Measurements from ENCODE around the gene MYOF. TPM values are rescaled to one million over a fixed set of nuclear protein-coding genes. Genes with fewer than 3 reads are reported as not detected.
"Not testable (repeated sequence)": the region's sequence is repeated elsewhere in the genome, so short reads cannot be mapped to it uniquely, and the experiment has no call there.

The MYOF gene
- total RNA-seq, 1 donor from 2014 or later: 2.6 TPM

DNA sequence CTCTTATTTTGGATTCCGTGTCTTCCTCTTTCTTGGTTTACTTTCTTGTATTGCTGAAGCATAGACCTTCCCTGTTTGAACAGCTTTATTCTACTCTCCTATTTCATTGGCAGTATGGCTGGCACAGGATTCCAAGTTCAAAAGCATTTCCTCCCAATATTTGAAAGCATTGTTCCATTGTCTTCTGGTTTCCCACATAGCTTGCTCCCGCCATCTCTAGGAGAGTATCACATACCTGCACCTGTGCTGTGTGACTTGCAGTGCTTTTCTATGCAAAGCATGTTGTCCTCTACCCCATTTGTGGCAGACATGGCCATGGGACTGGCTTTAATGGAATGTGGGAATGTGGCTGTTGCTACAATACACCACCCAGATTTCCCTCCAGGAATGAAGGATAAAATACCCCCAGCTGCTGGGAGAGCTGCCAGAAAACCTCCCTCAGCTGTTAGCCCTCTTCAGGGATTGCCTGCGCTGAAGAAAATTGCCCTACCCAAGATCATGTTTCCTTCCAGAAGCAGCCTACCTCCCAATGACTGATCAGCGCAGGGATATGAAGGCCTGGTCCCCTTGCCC lies 6.9 kb upstream of the MYOF start:
- intact Hi-C loops (cut with micrococcal nuclease): loop anchor here (10.0 kb wide), 1 partner anchor 414 kb away; the partner anchor contains the start of gene CYP26A1

DNA sequence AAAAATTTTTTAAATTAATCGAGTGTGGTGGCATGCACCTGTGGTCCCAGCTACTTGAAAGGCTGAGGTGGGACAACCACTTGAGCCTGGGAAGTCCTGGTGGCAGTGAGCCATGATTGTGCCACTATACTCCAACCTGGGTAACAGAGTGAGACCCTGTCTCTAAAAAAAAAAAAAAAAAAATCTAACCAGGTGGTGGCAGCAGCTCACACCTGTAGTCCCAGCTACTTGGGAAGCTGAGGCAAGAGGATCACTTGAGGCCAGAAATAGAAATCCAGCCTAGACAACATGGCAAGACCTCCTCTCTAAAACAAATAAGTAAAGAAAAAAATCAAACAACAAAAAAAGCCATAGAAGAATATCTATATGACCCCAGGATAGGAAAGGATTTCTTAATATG lies 3.6 kb upstream of the MYOF start:
- intact Hi-C loops (cut with micrococcal nuclease): loop anchor here (10.0 kb wide), 1 partner anchor 411 kb away; the partner anchor contains the start of gene CYP26A1

DNA sequence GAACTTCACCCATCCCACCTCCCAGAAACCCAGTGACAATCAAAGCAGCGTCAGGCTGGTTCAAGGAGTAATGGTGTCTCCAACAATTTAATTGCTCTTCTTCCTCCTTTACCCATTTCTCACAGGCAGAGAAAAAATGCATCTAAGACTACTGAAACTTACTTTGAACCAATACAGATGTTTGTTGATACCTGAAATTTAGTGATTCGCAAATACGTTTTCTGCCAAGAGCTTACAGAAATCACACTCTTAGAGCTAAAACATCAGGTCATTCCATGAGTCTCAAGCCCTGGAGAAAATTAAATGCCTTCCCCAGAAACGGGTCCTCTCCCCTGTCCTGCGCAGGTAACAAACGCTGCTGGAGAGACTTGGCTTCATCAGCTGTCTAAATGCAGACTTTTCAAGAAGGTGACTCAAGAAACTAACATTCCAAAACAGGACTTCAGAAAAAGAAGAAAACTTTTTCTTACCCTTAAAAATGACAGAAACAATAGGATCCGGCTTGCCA lies 443 bp downstream of the MYOF start:
- intact Hi-C loops (cut with micrococcal nuclease): loop anchor here (1.0 to 10.0 kb wide), 5 partner anchors 15 to 407 kb away; partner anchors contain the start of genes CEP55 and CYP26A1

DNA sequence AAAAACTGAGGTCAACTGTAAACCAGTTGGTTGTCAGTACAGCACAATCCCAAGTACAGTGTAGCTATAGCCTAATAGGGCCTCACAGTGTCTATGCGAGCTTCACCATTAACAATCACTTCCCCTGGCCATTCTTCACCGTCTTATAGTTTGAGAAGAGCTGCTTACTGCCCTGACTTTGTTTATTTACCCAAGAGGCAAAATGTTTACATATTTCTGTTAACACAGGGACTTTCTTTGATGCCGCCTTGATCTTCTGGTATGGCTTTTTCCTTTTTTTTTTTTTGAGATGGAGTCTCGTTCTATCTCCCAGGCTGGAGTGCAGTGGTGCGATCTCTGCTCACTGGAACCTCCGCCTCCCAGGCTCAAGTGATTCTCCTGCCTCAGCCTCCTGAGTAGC lies 3.3 kb downstream of the MYOF start:
- intact Hi-C loops (cut with micrococcal nuclease): no loop called here

DNA sequence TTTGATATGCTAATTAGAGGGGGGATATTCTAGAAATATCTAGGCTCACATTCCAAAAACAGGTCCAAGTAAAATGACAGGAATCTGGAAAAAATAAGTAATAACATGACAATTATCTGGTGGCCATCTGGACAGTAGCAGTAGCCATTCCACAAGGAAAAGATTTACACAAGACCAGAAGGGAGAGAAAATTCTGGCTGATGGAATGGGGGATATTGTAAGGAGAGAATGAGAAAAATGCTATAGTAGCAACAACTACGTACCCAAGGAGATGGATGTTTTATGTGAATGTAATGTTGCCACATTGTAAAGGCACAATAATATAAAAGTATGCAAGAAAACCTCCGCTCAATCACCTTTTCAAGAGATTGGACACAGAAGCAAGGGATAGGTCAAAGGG lies 5.4 kb downstream of the MYOF start:
- intact Hi-C loops (cut with micrococcal nuclease): no loop called here

DNA sequence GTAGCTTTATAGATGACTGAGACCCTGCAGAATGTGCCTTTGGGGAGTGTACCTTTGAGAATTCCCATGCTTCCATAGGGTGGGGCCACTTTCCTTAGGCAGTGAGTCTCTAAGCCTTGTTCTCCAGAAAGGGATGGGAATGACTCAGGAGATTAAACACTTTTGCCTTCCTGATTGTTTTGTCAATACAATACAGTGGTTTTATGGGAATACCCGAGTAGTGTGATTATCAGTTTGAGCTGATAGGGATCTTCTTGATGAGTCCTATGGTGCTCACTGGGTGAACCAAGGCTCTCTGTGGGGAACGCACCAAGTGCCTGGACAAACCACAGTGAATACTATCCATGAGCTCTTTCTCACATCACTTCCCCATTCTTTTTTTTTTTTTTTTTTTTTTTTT lies 6.3 kb downstream of the MYOF start:
- intact Hi-C loops (cut with micrococcal nuclease): no loop called here

DNA sequence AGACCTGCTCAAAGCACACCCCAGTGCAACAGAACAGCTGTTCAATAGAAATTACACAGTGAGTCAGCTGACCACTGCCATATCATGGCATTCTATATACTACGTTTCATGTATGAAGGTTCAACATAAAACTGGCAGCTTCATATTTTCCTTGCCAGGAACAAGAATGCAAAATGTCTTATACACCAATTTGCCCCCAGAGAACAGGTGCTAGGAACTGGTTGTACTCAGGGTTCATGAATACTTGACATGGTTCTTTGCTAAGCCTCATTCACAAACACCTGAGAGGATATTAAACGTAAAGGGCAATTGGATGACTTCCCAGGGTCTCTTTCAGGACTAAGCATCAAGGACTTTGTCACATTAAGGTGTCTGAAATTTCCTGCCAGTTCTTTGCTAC lies 6.9 kb downstream of the MYOF start:
- intact Hi-C loops (cut with micrococcal nuclease): no loop called here

DNA sequence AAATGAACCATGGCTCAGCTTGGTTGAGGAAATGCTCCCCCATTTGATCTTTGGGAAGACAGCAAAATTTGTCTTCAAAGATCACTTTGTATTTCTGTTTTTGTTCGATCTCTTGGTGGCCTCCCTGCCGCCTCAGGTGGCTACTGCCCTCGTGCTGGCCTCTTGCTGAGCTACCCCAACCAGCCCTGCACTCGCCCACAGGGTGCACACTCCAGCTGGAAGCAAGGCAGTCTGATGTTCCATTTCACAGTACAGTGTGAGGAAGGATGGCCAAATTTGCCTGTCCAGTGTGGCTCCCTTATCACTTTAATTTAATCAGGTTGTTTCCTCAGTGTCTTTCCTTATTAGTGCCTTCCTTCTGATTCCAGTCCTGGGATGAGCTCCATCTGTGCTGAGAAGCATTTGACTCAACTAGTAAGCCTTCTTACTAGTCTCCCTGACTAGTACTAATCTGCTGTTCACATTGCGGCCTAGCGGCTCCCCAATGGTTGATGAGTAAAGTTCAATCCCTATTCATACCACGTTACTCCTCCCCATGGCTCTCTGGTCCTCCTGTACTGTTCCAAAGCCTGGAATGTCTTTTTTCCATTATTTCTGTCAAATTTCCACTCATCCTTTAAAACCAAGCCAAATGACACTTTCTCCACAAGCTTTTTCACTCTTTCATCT lies 8.2 kb downstream of the MYOF start:
- intact Hi-C loops (cut with micrococcal nuclease): no loop called here

DNA sequence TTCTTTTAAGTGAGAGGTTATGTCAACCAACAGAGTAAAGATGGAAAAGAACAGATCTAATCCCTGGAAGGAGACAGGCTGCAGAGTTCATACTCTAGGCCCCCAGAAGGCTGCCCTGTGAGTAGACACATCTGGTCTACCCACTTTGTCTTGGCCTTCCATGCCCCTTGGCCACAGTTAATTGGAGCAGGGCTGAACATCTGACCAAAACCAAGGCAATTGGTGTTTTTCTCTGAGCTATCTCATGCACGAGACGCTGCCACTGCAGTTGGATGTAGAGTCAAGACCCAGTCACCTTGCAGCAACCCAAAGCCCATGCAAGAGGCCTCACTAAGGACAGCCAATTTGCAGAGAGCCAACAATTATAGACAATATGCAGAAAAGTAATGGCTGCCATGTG lies 9.0 kb downstream of the MYOF start:
- intact Hi-C loops (cut with micrococcal nuclease): no loop called here

DNA sequence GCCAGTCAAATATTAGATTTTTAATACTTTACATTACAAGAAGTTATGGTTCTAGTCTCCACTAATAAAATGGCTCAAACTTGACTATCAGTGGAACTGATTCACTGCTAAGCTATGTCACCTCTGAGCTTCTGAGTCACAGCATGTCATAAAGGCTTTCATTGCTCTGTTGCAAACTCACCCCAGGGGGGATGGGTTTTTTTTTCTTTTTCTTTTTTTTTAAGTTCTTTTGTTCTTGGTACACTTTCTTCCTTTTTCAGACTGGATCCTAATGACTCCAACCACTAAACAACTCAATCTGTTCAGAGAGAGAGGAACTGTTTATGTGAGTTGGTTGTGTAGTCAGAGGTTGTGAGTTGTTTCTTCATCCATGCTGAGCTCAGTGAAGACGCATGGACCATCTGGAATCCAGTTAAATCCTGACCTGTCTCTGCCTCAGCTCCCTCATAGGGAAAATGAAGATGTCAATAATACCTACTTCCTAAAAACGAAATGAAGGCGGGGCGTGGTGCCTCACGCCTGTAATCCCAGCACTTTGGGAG lies 11.0 kb downstream of the MYOF start:
- intact Hi-C loops (cut with micrococcal nuclease): no loop called here

DNA sequence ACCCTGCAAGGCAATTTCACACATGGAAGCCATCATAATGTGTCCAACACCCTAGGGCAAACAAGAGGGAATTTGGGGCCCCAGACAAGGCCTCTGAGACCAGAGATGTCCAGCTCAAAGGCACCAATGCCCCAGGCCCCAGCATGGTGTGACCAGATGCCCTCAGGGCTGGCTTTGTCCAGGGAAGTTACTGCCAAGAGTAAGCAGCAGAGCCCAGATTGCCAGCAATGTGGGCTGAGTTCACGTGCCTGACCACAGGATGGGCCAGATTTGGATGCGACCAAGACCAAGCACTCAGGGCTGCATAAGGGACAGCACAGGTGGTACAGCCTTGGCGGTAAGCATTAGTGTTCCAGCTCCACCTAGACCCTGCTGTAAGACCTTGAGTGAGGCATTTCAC lies 12.7 kb downstream of the MYOF start:
- intact Hi-C loops (cut with micrococcal nuclease): no loop called here

DNA sequence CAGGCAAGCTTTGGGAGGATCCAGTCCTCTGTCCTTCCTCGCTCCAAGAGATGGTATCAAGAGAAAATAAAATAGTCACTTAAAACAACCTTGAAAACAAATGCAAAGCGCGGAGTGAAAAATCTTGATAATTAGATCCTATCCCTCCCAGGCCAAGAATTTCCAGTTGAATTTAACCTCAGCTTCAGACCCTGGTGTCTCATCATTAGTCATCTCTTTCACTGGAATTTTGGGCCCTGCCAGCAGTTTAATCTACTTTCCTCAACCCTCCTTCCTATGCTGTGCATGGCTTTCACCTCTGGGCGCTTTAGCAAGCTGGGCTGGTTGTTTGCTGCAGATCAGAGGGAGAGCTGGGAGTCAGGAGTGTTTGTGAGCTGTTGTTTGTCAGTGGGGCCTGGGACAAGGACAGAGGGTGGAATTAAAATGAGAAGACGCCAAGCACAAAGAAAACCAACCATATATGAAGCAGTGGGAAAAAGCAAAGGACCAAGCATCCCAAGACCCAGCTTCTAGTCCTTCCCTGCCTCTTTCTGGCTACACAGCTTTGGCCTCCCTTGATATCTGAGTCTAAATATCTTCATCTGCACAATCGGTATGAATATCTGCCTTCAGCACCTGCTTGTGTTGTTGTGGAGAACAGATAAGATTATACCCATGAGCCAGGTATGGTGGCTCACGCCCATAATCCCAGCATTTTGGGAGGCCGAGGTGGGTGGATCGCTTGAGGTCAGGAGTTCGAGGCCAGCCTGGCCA lies 13.5 kb downstream of the MYOF start:
- intact Hi-C loops (cut with micrococcal nuclease): no loop called here

DNA sequence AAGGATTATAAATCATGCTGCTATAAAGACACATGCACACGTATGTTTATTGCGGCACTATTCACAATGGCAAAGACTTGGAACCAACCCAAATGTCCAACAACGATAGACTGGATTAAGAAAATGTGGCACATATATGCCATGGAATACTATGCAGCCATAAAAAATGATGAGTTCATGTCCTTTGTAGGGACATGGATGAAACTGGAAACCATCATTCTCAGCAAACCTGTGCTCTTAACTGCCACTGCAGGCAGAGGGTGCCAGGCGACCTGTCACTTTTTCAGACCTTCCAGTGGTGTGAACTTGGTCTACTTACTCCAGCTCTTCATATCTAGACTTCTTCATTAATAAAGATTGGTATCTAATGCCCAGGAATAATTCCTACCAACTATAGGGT lies 14.5 kb downstream of the MYOF start:
- intact Hi-C loops (cut with micrococcal nuclease): not testable (repeated sequence)

DNA sequence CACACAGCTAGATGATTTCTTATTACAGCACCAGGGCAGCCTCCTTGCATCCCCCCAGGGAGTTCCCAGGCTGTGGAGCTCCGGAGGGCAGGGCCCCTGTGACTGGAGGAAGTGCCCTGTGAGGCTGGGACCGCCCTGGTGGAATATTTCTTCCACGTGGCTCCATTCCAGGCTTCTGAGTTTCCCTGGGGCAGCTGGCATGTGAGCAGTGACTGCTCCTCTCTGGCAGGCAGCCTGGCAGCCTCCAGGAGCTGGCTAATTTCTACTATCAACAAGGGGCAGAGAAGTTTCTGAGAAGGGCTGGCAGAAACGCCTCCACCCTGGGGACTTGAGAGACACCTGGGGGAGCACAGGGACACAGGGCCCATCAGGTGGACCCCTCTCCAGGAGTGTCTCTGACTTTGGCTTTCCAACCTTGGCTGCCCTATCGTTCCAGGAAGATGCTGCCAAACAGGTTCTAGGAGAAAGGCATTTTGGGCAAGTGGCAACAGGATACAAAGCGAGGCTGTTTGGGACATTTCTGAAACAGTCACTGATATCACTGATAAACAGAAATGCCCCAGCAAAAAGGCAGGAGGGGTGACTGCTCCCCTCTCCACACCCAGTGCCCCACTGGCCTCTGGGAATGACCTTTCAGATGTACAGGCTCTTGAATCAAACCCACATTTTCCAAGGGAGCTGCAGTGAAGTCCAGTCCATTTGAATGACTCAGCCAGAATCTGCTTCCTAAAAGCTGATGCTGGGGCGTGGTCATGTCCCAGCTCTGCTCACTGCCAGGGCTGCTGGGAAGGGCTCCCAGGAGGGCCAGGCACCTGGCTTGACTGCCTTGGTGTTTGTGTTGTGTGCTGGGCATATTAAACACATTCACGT lies 16.1 kb downstream of the MYOF start:
- intact Hi-C loops (cut with micrococcal nuclease): no loop called here

DNA sequence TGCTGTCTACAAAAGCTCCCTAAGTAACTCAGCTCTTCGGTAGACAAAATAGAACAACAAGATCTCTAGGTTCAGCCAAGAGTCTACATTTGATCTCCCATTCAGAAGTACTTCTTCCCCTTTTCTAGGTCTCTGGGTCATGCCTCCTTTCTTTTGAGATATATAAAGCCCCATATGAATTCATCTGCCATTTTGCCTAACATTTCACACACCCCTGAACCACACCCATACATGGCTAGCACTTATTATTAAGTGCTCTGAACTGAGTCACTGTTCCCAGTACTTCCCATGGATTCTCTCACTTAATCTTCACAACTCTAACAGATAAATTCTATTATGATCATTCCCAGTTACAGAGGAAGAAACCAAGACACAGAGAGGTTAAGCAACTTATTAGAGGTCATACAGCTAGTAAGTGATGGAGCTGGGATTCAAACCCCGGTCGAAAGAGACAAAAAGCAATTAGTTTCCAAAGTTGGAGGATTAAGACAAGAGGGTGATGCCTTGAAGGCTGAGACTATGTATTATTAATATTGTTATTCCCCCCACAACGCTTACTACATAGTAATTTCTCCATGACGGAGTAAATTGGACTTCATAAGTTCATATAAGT lies 17.3 kb downstream of the MYOF start:
- intact Hi-C loops (cut with micrococcal nuclease): no loop called here

DNA sequence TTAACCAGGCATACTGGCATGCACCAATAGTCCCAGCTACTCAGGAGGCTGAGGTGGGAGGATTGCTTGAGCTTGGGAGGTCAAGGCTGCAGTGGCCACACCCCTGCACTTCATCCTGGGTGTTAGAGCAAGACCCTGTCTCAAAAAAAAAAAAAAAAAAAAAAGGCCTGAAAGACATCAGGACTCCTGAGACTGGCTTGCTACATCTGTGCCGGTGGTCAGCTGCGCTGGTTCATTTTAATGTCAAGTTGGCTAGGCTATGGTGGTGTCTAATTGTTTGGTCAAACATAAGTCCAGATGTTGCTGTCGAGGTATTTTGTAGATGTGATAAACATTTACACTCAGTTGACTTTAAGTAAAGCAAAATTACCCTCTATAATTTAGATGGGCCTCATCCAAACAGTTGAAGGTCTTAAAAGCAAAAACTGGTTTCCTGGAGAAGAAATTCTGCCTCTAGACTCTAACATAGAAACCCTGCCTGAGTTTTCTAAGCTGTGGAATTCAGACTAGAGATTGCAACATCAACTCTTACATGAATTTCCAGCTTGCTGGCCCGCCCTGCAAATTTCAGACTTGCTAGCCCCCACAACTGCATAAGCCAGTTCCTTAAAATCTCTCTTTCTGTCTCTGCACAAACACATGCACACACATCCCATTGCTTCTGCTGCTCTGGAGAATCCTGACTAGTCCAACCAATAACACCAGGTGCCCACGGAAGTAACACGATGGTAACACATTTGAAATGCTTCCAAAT lies 18.2 kb downstream of the MYOF start:
- intact Hi-C loops (cut with micrococcal nuclease): no loop called here

DNA sequence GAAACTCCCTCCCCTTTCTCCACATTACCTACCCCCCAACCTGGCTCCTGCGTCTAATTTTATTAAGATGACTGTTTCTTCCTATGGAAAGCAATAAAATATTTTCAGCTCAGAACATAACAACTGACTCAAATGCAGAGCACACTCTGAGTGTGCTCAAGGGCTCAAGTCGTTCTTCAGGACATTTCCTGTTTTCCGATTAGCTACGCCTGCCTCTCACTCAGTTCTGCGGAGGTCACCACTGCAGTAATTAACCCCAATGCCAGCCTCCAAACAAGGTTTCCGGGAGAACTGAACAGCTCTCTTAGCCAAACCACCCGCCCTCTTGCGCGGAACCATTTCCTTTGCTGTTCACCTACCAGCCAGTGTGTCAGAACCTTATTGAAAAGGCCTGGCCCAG lies 19.3 kb downstream of the MYOF start:
- intact Hi-C loops (cut with micrococcal nuclease): no loop called here

DNA sequence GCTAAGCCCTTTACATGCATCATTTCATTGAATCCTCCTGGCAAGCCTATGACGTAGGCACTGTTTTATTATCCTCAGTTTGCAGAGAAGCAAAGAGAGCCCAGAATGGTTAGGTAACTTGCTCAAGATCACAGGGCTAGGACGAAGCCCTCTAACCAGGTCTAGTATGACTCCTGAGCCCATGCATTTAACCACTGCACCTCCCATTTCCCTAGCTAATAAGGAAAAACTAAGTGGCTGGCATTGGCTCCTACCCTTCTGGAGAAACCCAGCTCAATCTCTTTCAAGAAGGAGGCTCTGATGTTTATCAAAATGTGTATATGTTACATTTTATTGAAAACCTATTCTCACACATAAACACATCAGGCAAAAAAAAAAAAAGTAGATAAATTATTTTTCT lies 19.8 kb downstream of the MYOF start:
- intact Hi-C loops (cut with micrococcal nuclease): no loop called here

DNA sequence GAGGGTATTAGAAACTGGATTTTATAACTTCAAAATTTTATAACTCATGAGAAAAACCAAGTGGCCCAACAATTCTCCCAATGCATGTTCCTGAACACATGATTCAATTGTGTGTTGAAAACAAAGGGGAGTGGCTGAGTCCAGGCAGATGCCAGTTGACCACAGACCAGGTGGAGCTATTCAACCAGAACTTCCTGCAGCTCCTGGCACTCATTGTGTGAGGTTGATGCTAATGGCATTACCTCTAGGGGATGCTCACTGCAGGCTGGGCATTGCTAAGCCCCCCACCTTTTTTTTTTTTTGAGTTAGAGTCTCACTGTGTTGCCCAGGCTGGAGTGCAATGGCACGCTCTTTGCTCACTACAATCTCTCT lies 20.3 kb downstream of the MYOF start:
- intact Hi-C loops (cut with micrococcal nuclease): no loop called here

Data from T-helper 2 cell treated with Interferon-gamma antibody and Interleukin-4, amounts not matched to agents 100 ng/mL and 5 ng/mL, for 36 hours (primary cell).